ENCODE measurements around the gene UST. TPM values are rescaled to one million over a fixed set of nuclear protein-coding genes. Genes with fewer than 3 reads are reported as not detected.

The UST gene
- total RNA-seq, 2 experiments from 2014 or later: 1.9 to 3.7 TPM

GRCh38 chr6:148709577-148709976 lies 37.3 kb upstream of the UST start:
- intact Hi-C loops (cut with DNase I, micrococcal nuclease): no loop called here
- DNase-seq (no peak), ATAC-seq (ENCODE audit: poor library complexity) (no peak)
- Histone ChIP-seq H3K36me3 (ENCODE audit: insufficient read depth, low read length) (no peaks in the 10 kb centered on the region), H3K27ac (ENCODE audit: low read depth in 1 of 2, low read length in 2 of 2) (no peak overlapping the region), H3K9me3 (ENCODE audit: control insufficient read depth in 1 of 2, insufficient read depth in 1 of 2, low read length in 2 of 2) (no peaks in the 10 kb centered on the region), H3K27me3 (ENCODE audit: control insufficient read depth in 1 of 2, insufficient read depth in 2 of 2, low read length in 2 of 2) (no peaks in the 10 kb centered on the region), H3K4me3 (ENCODE audit: low read length) (no peak overlapping the region), H3K4me1 (ENCODE audit: insufficient read depth, low read length) (no peaks in the 10 kb centered on the region)
- POLR2A ChIA-PET: no interaction called here
- H3K9me3 Mint-ChIP-seq: no peaks in the 10 kb centered on the region
- no peak for TF ChIP-seq CTCF (IDR thresholded peaks at IDR 0.05)
- no peaks in the 10 kb centered on the region for H3K27me3 Mint-ChIP-seq
- H3K4me1 Mint-ChIP-seq (ENCODE audit: low read depth): no peaks in the 10 kb centered on the region
- CTCF ChIA-PET: no interaction called here
- no peak overlapping the region for H3K4me3 Mint-ChIP-seq
- no peak overlapping the region for H3K27ac Mint-ChIP-seq
- no peaks in the 10 kb centered on the region for H3K36me3 Mint-ChIP-seq (ENCODE audit: low read depth)

GRCh38 chr6:148711833-148712654 lies 34.8 kb upstream of the UST start:
- Histone ChIP-seq H3K9me3 (ENCODE audit: control insufficient read depth in 1 of 2, insufficient read depth in 1 of 2, low read length in 2 of 2) (no peaks in the 10 kb centered on the region), H3K4me1 (ENCODE audit: insufficient read depth, low read length) (no peaks in the 10 kb centered on the region), H3K27ac (ENCODE audit: low read depth in 1 of 2, low read length in 2 of 2) (no peak overlapping the region), H3K4me3 (ENCODE audit: low read length) (no peak overlapping the region), H3K36me3 (ENCODE audit: insufficient read depth, low read length) (no peaks in the 10 kb centered on the region), H3K27me3 (ENCODE audit: control insufficient read depth in 1 of 2, insufficient read depth in 2 of 2, low read length in 2 of 2) (no peaks in the 10 kb centered on the region)
- POLR2A ChIA-PET: no interaction called here
- TF ChIP-seq CTCF (IDR thresholded peaks at IDR 0.05): no peak
- peaks cover 3% of the 10 kb centered on the region for H3K27me3 Mint-ChIP-seq
- H3K9me3 Mint-ChIP-seq: peaks cover 4% of the 10 kb centered on the region
- CTCF ChIA-PET: interaction anchor here (0.8 kb wide), 1 partner anchor 23 kb away, joined by 3 read pairs; no protein-coding TSS in a partner anchor
- DNase-seq: no peak
- ATAC-seq (ENCODE audit: poor library complexity): no peak
- intact Hi-C loops (cut with DNase I, micrococcal nuclease): no loop called here
- H3K4me3 Mint-ChIP-seq: no peak overlapping the region
- H3K27ac Mint-ChIP-seq: no peak overlapping the region
- H3K4me1 Mint-ChIP-seq (ENCODE audit: low read depth): no peaks in the 10 kb centered on the region
- no peaks in the 10 kb centered on the region for H3K36me3 Mint-ChIP-seq (ENCODE audit: low read depth)

- no peak for DNase-seq
- no peak for TF ChIP-seq CTCF (IDR thresholded peaks at IDR 0.05)
- H3K9me3 Mint-ChIP-seq: peaks cover 4% of the 10 kb centered on the region
- H3K4me3 Mint-ChIP-seq: no peak overlapping the region
- Histone ChIP-seq H3K27ac (ENCODE audit: low read depth in 1 of 2, low read length in 2 of 2) (no peak overlapping the region), H3K4me3 (ENCODE audit: low read length) (no peak overlapping the region), H3K27me3 (ENCODE audit: control insufficient read depth in 1 of 2, insufficient read depth in 2 of 2, low read length in 2 of 2) (no peaks in the 10 kb centered on the region), H3K4me1 (ENCODE audit: insufficient read depth, low read length) (no peaks in the 10 kb centered on the region), H3K9me3 (ENCODE audit: control insufficient read depth in 1 of 2, insufficient read depth in 1 of 2, low read length in 2 of 2) (no peaks in the 10 kb centered on the region), H3K36me3 (ENCODE audit: insufficient read depth, low read length) (no peaks in the 10 kb centered on the region)
- ChIA-PET CTCF (no interaction called here), POLR2A (no interaction called here)
- no peaks in the 10 kb centered on the region for H3K4me1 Mint-ChIP-seq (ENCODE audit: low read depth)
- H3K27ac Mint-ChIP-seq: no peak overlapping the region
- H3K27me3 Mint-ChIP-seq: peaks cover 3% of the 10 kb centered on the region
- intact Hi-C loops (cut with DNase I, micrococcal nuclease): no loop called here
- ATAC-seq (ENCODE audit: poor library complexity): no peak
- H3K36me3 Mint-ChIP-seq (ENCODE audit: low read depth): no peaks in the 10 kb centered on the region
Observed at GRCh38 chr6:148713033-148713738, 33.6 kb upstream of the UST start.

Data from CD4-positive, alpha-beta T cell (primary cell).